Measurements from ENCODE around the gene RNU6-1.

DNA sequence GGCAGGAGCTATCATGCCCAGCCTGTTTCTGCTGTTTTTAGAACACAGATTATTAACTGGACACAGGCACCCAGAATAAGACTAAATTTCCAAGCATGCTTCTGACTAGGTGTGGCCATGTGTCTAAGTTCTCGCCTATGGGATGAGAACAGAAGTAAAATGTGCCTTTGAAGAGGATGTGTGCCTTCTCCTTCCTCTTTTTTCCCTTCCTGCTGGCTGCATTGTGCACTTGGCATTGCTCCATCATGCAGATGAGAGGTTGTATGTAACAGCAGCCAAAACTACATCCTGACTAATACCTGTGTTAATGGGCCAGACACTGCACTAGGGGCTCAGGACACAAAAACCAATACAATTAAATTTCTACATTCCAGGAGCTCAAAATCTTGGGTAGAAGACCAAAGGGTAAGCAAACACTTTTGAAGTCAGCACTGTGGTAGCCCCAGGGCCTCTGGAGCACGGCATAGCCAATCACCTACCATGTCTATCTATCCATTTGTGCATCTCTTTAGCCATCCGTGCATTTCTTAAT, 40.9 kb upstream of the RNU6-1 start:
- TF ChIP-seq POLR2A (IDR thresholded peaks at IDR 0.05; ENCODE audit: low read depth, low read length) (no peak), POLR2AphosphoS5 (IDR thresholded peaks at IDR 0.05; ENCODE audit: low read depth, low read length) (no peak), TAF1 (IDR thresholded peaks at IDR 0.05; ENCODE audit: borderline replicate concordance, low read depth, low read length) (no peak)

Measured in GM12892 (cell line).